ENCODE measurements around the gene OR2B2.
"Not testable (repeated sequence)": the region's sequence is repeated elsewhere in the genome, so short reads cannot be mapped to it uniquely, and the experiment has no call there.

OR2B2 gene

GRCh38 chr6:27911956-27912446, at the start of gene OR2B2:
Gene OR2B2 (minus strand): TSS chr6:27912396. CDS start chr6:27912319, 77 bp downstream.
- DNase-seq (ENCODE audit: low spot score) = no peak

- DNase-seq (ENCODE audit: low spot score) = no peak
These were observed 45.3 kb upstream of the OR2B2 start for GRCh38 chr6:27957516-27957915.

- no peak for DNase-seq (ENCODE audit: low spot score)
These were observed 44.7 kb upstream of the OR2B2 start, which contains the start of gene OR2B6 for GRCh38 chr6:27956941-27957340. Gene OR2B6 (plus strand): TSS chr6:27957241. CDS start chr6:27957241, 0 bp downstream.

GRCh38 chr6:27951040-27951439, 38.8 kb upstream of the OR2B2 start:
- DNase-seq (ENCODE audit: low spot score) = no peak

GRCh38 chr6:27948237-27948636, 36.0 kb upstream of the OR2B2 start:
- DNase-seq (ENCODE audit: low spot score) = no peak

DNA sequence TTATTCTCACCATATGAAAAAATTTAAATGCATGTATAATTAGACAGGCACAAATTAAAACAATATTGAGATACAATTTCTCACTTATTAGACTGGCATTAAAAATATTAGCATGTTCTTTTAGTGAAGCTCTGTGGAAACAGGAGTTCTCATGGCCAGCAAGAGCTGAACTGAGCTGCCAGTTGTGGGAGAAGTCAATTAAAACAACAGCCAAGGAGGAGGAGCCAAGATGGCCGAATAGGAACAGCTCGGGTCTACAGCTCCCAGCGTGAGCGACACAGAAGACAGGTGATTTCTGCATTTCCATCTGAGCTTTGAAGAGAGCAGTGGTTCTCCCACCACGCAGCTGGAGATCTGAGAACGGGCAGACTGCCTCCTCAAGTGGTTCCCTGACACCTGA, 30.9 kb upstream of the OR2B2 start:
- DNase-seq (ENCODE audit: low spot score) = not testable (repeated sequence)

DNA sequence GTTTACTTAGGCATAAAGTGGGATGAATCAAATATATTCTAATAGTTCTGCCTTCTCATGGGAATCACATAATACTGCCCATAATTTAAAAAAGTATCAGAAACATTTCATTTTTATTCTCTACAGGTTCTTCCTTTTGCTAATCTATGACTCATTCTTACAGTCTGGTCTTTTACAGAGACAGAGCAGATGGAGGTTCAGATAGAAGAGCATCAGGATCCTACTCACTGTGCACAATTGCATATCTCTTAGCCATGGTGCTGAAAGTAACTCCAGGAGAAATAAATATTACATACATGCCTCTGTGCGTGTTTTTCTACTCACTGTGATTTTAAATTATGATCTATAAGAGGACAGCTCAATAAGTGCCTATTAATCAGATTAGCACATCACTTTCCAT, 28.6 kb upstream of the OR2B2 start:
- DNase-seq (ENCODE audit: low spot score) = no peak

GRCh38 chr6:27931209-27931608, 19.0 kb upstream of the OR2B2 start:
- no peak for DNase-seq (ENCODE audit: low spot score)

- DNase-seq (ENCODE audit: low spot score) = not testable (repeated sequence)
These were observed 17.7 kb upstream of the OR2B2 start for GRCh38 chr6:27929930-27930329.

DNA sequence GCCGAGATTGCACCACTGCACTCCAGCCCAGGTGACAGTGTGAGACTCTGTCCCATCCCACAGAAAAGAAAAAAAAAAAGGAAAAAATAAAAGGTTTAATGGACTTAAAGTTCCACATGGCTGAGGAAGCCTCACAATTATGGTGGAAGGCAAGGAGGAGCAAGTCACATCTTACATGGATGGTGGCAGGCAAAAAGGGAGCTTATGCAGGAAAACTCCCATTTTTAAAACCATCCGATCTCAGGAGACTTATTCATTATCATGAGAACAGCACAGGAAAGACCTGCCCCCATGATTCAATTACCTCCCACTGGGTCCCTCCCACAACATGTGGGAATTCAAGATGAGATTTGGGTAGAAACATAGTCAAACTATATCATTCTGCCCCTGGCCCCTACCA, 15.8 kb upstream of the OR2B2 start:
- not testable (repeated sequence) for DNase-seq (ENCODE audit: low spot score)

GRCh38 chr6:27924179-27924578, 12.0 kb upstream of the OR2B2 start:
- DNase-seq (ENCODE audit: low spot score) = peak; percentile 5

DNA sequence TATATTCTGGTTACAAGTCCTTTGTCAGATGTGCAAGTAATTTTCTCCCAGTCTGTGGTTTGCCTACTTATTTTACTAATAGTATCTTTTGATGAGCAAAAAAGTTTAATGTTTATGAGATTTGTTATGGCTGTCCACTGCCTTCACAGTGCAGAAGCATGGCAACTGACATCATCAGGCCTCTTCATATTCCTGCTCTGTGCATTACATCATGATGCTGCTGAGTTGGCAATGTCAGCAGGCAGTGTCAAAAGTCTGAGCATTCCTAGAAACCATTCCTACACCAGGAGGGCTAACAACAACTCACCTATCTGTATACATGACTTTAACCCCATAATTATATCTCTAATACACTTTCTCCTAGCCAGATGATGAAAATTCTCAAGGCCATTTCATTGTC, 10.8 kb upstream of the OR2B2 start:
- no peak for DNase-seq (ENCODE audit: low spot score)

DNA sequence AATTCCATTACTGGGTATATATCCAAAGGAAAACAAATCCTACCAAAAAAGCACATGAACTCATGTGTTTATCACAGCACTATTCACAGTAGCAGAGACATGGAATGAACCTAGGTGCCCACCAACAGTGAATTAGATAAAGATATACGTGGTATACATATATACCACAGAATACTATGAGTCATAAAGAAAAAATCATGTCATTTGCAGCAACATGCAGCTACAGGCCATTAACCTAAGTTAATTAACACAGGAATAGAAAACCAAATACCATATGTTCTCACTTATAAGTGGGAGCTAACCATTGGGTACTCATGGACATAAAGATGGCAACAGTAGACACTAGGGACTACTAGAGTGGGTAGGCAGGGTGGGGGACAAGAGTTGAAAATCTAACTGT, 4.2 kb downstream of the OR2B2 start:
- no peak for DNase-seq (ENCODE audit: low spot score)

DNA sequence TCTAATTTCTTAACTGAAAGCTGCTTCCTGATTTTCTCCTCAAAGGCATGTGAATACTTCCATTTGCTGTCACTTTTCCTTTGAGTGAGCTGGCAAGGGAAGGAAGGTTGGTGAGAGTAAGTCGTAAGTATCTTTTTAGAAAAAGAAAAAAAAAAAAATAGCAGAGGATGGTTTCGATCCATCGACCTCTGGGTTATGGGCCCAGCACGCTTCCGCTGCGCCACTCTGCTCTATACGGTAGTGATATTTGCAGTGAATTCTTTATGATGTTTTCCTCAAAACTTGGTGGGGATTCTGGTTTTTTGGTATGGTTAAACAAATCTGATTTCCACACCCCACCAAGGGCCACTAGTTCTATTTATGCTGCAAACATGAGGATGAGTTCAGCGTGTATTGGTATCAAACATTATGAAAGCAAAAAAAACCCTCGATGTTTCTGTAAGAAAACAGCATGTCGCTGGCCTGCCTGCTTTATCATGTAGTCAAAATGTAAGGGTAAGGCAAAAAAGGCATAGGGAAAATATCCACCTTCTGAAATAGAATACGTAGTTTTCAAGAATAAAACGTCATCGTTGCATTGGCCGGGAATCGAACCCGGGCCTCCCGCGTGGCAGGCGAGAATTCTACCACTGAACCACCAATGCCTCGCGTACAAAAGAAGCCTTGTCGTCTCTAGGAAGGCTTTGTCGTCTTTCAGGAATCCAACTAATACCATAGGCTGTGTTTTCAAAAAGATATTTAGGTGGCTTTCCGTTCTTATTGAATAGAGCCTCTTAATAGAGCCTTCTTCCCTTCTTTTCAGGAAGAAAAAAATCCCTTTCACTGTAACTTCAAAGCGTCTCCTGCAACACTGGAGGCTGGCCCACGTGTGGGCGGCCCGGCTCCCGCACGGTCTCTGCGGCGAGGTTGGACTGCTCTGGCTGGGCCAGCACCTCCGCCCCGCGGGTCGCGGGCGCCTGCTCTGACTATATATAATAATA, 9.6 kb downstream of the OR2B2 start:
- DNase-seq (ENCODE audit: low spot score) = peak; percentile 77

DNA sequence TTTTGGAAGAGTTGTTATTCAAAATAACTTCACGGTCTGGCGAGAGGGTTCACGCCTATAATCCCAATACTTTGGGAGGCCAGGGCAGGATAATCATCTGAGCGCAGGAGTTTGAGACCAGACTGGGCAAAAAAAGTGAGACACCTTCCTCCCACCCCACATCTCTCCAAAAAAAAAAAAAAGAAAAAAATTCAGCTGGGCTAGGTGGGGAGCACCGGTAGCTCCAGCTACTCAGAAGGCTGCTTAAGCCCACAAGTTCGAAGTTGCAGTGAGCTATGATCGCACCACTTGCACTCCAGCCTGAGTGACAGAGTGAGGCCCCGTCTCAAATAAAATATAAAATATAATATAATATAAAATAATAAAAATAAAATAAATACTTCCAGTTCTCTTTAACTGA, 10.4 kb downstream of the OR2B2 start:
- no peak for DNase-seq (ENCODE audit: low spot score)

- not testable (repeated sequence) for DNase-seq (ENCODE audit: low spot score)
These were observed 12.0 kb downstream of the OR2B2 start for GRCh38 chr6:27900197-27900596.

DNA sequence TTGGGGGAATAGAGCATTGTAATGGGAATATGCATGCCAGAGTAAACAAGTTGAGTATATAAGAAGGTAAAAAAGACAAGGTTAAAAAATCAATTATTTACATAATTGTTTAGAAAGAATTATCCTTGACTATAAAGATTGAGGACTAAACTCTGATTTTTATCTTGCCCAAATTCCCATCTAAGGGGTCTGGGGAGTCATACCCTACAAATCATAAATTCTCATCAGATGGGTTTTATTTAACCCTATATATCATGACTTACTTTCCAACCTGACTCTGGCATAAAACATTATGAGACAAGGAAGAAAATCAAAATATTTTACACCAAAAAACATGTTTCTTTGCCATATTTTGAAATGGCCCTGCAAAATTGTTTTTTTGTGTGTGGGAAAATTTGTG, 12.7 kb downstream of the OR2B2 start:
- no peak for DNase-seq (ENCODE audit: low spot score)

DNA sequence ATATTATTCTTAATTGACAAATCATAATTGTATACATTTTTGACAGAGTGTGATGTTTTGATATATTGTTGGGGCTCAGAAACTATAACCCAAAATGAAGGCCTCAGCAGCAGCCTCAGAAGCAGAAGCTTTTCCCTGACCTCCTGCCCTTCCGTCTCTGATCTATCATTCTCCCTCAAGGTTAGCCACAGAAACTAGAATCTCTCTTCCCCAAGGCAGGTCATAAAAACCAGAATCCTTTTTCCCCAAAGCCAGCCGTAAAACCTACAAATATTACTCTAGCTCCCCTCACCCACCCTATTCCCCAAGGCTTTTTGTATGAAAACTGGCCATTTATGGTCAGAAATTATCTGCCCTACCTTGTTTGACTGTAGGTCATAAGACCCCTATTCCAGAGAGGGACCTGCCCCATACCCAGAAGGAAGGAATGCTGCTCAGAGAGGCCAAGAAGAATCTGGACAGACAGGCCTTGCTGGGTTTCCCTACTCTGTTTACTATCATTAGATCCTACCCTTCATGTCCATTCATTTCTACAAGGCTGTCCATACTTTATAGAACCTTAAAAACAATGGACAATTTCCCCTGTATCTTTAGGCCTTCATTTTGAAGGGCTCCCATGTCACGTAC, 14.5 kb downstream of the OR2B2 start:
- DNase-seq (ENCODE audit: low spot score) = no peak

- DNase-seq (ENCODE audit: low spot score) = no peak
These were observed 15.8 kb downstream of the OR2B2 start for GRCh38 chr6:27896398-27896796.

DNA sequence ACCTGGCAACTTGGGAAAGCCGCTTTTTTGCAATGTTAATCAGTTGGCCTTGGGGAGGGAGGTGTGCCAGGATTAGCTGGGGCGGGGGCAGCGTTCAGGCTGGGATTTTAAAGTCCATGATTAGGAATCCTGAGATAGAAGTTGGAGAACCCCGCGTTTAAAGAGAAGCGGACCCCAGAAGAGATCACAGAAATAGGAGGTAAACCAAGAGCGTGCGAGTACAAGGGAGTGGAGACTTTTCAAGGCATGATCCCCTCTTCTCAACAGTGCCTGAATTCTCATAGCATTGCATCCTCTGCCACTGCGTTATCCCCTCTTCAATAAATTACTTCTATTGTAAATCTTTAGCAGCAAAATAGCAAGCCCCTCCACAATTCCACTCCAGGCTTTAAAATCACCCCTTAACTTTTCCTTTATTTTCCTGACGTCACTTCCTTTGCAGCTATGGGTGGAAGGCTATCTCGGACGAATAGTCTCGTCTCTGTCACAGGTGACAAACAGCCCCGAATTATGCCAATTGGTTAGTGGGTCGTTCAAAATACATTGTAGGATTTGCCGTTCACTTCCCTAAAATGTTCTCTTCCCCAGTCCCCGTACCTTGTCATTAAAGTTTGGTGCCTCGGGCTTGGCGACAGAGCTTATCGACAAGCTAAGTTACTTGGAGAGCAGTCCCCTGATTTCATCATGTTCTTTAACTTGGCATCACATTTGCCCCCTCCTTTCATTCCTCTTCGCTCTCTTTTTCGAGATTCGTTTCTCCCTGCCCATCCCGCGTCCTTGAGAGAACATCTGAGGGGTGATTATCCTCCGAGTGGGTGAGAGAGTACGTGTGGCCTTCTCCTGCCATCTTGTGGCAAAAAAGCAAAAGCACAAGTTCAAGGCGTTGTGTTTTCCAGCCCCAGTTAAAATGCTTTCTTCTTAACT, 17.1 kb downstream of the OR2B2 start:
- DNase-seq (ENCODE audit: low spot score) = peak; percentile 83

GRCh38 chr6:27893836-27894807, 18.1 kb downstream of the OR2B2 start:
- DNase-seq (ENCODE audit: low spot score) = peak; percentile 94
